Retinal pigment epithelial cell (primary cell): ENCODE results near the gene CORO2A.

Experiments
- DNase-seq: peaks from one replicate; pipeline ENCODE4 v3.0.0-alpha.2; 2010; ENCODE audit warnings: low read depth
- H3K4me3 ChIP-seq: 2 replicates; pipeline ENCODE4 v1.5.1; 2011; ENCODE audit warnings: mild to moderate bottlenecking, low read length, control low read depth, moderate library complexity
- CTCF ChIP-seq: conservative IDR thresholded peaks from 2 replicates; pipeline ENCODE4 v1.5.1; 2011; ENCODE audit warnings: low read depth, low read length, control low read depth, inconsistent platforms

Gene CORO2A

GRCh38 chr9:98159790-98160189 is 32.6 kb downstream of the CORO2A start:
- TF ChIP-seq CTCF, result no peak
- H3K4me3 ChIP-seq, result no peak overlapping the region
- no peak for DNase-seq

GRCh38 chr9:98159301-98159700 is 33.1 kb downstream of the CORO2A start:
- H3K4me3 ChIP-seq, result no peak overlapping the region
- DNase-seq, result no peak
- TF ChIP-seq CTCF, result no peak

DNA sequence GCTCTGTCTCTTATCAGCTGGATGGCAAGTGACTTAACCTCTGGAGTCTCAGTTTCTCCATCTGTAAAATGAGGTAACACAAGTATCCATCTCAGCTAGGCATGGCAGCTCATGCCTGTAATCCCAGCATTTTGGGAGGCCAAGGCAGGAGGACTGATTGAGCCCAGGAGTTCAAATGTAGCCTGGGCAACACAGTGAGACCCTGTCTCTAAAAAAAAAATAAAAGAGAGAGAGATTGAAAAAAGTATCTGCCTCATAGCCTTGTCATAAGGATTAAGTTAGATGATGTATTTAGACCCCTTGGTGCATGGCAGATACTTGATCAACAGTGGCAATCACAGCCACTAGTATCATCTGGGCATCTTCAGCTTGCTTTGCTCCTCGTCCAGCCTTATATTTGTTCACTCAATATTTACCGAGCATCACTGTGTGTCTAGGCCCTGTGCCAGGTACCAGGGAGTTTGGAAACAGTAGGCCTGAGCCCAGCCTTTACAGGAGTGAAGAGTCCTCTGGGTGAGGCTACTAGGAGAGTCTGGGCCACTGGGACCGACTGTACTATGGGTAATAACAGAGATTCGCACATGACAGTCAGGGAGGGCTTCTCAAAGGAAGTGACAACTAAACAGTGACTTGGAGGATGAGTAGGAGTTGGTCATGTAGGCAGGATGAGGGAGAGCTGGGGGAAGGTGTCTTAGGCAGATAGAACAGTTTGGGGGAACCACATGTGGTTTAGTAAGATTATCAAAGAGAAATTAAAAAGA is 34.2 kb downstream of the CORO2A start:
- DNase-seq, result no peak

GRCh38 chr9:98157372-98157771 is 35.1 kb downstream of the CORO2A start:
- H3K4me3 ChIP-seq, result no peak overlapping the region
- no peak for DNase-seq
- no peak for TF ChIP-seq CTCF

More for the DNA sequence above, 34.2 kb downstream of the CORO2A start:
- TF ChIP-seq CTCF, result no peak
- H3K4me3 ChIP-seq, result no peak overlapping the region

GRCh38 chr9:98154678-98155077 is 37.8 kb downstream of the CORO2A start:
- TF ChIP-seq CTCF, result no peak
- no peak overlapping the region for H3K4me3 ChIP-seq
- DNase-seq, result no peak

DNA sequence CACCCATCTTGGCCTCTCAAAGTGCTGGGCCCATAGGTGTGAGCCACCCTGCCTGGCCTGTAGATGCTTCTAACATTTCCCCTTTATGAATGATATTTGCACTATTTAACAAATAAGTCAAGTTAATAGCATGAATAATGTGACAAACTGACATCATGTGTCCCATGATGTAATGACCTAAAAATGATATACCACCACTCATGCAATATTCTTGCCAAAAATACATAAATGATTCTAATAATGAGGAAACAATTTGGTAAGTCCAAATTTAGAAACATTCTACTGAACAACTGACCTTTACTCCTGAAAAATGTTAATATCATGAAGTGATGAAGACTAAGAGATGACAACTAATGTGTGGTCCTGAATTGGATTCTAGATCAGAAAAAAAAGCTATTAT is 39.9 kb downstream of the CORO2A start:
- TF ChIP-seq CTCF, result no peak
- no peak for DNase-seq
- no peak overlapping the region for H3K4me3 ChIP-seq

GRCh38 chr9:98150721-98151120 is 41.7 kb downstream of the CORO2A start:
- TF ChIP-seq CTCF, result no peak
- H3K4me3 ChIP-seq, result no peak overlapping the region
- no peak for DNase-seq
